ENCODE data around the gene ZHX3. TPM values are rescaled to one million over a fixed set of nuclear protein-coding genes. Genes with fewer than 3 reads are reported as not detected.

The ZHX3 gene
- total RNA-seq, 1 donor from 2014 or later = 53.3 TPM

- Histone ChIP-seq H3K27ac (peak overlapping the region in 1 of 2 donors; percentile 33), H3K36me3 (peaks cover 90 to 99% of the 10 kb centered on the region in 2 donors), H3K4me1 (peaks cover 0 to 4% of the 10 kb centered on the region in 2 donors), H3K4me3 (no peak overlapping the region), H3K27me3 (no peaks in the 10 kb centered on the region), H3K9me3 (no peaks in the 10 kb centered on the region)
- intact Hi-C loops (cut with DNase I) = no loop called here
- no peak for TF ChIP-seq CTCF (IDR thresholded peaks at IDR 0.05)
- peak in 1 of 2 donors; percentile 51 for DNase-seq (ENCODE audit: low spot score in 2 of 2)
Observed at GRCh38 chr20:41167481-41168253, 149.9 kb downstream of the ZHX3 start.

- no peak for TF ChIP-seq CTCF (IDR thresholded peaks at IDR 0.05)
- H3K9me3 ChIP-seq = no peaks in the 10 kb centered on the region
- intact Hi-C loops (cut with DNase I) = no loop called here
- peaks cover 90 to 98% of the 10 kb centered on the region in 2 donors for H3K36me3 ChIP-seq
- H3K27ac ChIP-seq = peak overlapping the region in 1 of 2 donors; percentile 33
- peak in 1 of 2 donors; percentile 40 for DNase-seq (ENCODE audit: low spot score in 2 of 2)
- H3K4me3 ChIP-seq = no peak overlapping the region
- no peaks in the 10 kb centered on the region for H3K27me3 ChIP-seq
- no peaks in the 10 kb centered on the region for H3K4me1 ChIP-seq
Observed at GRCh38 chr20:41167118-41167470, 150.4 kb downstream of the ZHX3 start.

DNA sequence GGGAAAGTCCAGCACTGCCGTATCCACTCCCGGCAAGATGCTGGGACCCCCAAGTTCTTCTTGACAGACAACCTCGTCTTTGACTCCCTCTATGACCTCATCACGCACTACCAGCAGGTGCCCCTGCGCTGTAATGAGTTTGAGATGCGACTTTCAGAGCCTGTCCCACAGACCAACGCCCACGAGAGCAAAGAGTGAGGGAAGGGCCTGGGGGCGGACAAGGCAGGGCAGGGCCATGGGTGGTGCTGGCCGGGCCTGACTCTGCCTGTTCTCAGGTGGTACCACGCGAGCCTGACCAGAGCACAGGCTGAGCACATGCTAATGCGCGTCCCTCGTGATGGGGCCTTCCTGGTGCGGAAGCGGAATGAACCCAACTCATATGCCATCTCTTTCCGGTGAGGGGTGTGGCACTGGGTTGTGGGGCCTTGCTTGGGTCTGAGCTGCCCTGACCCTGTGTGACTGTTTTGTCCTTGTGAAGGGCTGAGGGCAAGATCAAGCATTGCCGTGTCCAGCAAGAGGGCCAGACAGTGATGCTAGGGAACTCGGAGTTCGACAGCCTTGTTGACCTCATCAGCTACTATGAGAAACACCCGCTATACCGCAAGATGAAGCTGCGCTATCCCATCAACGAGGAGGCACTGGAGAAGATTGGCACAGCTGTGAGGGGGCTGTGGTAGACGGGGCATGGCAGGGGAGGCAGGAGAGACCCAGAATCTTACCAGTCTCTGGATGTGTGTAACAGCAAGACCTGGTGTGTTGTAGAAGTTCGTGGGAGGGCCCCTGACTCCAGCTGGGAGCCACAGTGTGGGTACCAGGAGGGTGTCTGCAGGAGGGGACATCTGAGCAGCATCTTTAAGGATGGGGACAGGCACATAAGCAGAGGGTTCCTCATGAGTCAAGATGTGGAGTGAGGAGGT lies 151.1 kb downstream of the ZHX3 start:
- Histone ChIP-seq H3K27ac (peak overlapping the region in 1 of 2 donors; percentile 33), H3K27me3 (no peaks in the 10 kb centered on the region), H3K4me3 (no peak overlapping the region), H3K36me3 (peaks cover 88 to 92% of the 10 kb centered on the region in 2 donors), H3K9me3 (no peaks in the 10 kb centered on the region), H3K4me1 (peaks cover 0 to 4% of the 10 kb centered on the region in 2 donors)
- intact Hi-C loops (cut with DNase I) = no loop called here
- no peak for TF ChIP-seq CTCF (IDR thresholded peaks at IDR 0.05)
- peak in 1 of 2 donors; percentile 57 for DNase-seq (ENCODE audit: low spot score in 2 of 2)

DNA sequence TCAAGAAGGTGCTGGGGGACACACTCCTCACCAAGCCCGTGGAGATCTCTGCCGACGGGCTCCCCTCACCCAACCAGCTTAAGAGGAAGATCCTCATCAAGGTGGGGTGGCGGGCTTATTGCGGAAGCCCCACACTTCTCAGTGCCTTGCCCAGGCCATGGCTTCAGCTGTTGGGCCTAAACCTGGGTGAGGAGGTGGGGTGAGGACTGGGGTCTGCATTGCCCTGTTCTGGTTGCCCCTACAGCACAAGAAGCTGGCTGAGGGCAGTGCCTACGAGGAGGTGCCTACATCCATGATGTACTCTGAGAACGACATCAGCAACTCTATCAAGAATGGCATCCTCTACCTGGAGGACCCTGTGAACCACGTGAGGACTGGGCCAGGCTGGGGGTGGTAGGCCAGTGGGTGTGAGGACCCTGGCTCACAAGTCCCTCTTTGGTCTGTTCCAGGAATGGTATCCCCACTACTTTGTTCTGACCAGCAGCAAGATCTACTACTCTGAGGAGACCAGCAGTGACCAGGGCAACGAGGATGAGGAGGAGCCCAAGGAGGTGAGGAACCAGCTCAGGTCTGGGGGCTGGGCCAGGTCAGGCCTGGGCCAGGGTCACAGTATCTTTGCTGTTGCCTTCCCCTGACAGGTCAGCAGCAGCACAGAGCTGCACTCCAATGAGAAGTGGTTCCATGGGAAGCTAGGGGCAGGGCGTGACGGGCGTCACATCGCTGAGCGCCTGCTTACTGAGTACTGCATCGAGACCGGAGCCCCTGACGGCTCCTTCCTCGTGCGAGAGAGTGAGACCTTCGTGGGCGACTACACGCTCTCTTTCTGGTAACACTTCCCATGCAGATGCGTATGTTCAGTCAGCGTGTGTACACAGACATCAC lies 152.3 kb downstream of the ZHX3 start:
- intact Hi-C loops (cut with DNase I) = no loop called here
- no peak overlapping the region for H3K27ac ChIP-seq
- no peaks in the 10 kb centered on the region for H3K27me3 ChIP-seq
- no peak for TF ChIP-seq CTCF (IDR thresholded peaks at IDR 0.05)
- H3K36me3 ChIP-seq = peaks cover 85% of the 10 kb centered on the region in 2 donors
- no peak overlapping the region for H3K4me3 ChIP-seq
- H3K9me3 ChIP-seq = no peaks in the 10 kb centered on the region
- DNase-seq (ENCODE audit: low spot score in 2 of 2) = no peak
- peaks cover 0 to 4% of the 10 kb centered on the region in 2 donors for H3K4me1 ChIP-seq

DNA sequence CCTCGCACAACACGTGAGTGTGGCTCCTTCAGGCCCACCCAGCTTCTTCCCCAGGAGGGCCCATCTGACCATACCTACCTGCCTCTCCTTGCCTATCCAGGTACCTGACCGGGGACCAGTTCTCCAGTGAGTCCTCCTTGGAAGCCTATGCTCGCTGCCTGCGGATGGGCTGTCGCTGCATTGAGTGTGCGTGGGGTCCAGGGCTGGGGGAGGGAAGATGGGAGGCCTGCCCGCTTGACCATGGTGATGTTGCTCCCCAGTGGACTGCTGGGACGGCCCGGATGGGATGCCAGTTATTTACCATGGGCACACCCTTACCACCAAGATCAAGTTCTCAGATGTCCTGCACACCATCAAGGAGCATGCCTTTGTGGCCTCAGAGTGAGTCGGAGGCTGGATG lies 153.7 kb downstream of the ZHX3 start:
- intact Hi-C loops (cut with DNase I) = no loop called here
- DNase-seq (ENCODE audit: low spot score in 2 of 2) = no peak
- H3K27ac ChIP-seq = peak overlapping the region in 1 of 2 donors; percentile 9
- no peaks in the 10 kb centered on the region for H3K27me3 ChIP-seq
- no peaks in the 10 kb centered on the region for H3K9me3 ChIP-seq
- no peak for TF ChIP-seq CTCF (IDR thresholded peaks at IDR 0.05)
- H3K4me3 ChIP-seq = no peak overlapping the region
- peaks cover 78 to 79% of the 10 kb centered on the region in 2 donors for H3K36me3 ChIP-seq
- H3K4me1 ChIP-seq = peaks cover 0 to 4% of the 10 kb centered on the region in 2 donors
